Choroid plexus epithelial cell (primary cell): ENCODE measurements around the gene NPR1.
A peak's percentile ranks its signal among the peaks of the same experiment; 100 is the strongest.

ENCODE experiments used
- DNase-seq: peaks from one replicate; pipeline ENCODE4 v3.0.0-alpha.2; 2010; ENCODE audit warnings: low read depth
- H3K4me3 ChIP-seq: 2 replicates; pipeline ENCODE4 v1.5.1; 2011; ENCODE audit warnings: low read depth, mild to moderate bottlenecking, control low read depth, low read length, moderate library complexity
- TF ChIP-seq, protein P1 (sequence below): conservative IDR thresholded peaks from 2 replicates; pipeline ENCODE4 v1.5.1; 2011; ENCODE audit warnings: low read depth, mild to moderate bottlenecking, control low read depth, inconsistent platforms, low read length, moderate library complexity

Gene NPR1

DNA sequence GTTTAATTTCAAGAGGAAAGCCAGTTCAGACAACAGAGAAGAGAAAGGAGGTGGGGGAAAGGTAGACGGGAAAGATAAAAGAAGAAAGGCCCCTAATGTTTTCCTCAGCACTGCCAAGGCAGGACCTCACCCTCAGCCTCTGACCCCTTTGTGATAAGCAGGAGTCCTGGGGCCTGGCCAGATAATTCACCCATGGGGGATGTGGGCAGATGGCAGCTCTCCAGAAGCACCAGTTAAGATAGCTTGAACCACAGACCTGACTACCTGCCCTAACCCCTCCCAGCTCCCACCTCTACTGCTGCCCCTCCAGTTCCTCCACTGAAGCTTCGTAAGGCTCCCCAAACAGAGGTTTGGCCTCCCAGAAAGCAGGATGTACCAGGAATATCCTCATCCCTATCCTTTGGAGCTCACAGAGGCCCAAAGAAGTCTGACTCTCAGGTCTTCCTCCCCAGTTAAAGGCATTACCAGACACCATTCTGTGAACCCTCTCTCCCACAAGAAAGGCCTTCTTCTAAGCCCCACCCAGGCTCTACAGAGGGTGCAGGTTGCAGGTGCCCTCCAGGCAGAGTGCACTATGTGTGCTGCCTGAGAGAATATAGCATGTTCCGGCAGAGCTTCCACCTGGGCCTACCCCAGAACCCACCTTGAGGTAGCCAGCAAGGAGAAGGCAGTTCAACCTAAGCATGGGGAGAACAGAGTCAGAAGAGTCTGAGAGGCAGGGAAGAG, 29.2 kb upstream of the NPR1 start:
- H3K4me3 ChIP-seq: no peak overlapping the region
- DNase-seq: no peak
- TF ChIP-seq, protein P1, sequence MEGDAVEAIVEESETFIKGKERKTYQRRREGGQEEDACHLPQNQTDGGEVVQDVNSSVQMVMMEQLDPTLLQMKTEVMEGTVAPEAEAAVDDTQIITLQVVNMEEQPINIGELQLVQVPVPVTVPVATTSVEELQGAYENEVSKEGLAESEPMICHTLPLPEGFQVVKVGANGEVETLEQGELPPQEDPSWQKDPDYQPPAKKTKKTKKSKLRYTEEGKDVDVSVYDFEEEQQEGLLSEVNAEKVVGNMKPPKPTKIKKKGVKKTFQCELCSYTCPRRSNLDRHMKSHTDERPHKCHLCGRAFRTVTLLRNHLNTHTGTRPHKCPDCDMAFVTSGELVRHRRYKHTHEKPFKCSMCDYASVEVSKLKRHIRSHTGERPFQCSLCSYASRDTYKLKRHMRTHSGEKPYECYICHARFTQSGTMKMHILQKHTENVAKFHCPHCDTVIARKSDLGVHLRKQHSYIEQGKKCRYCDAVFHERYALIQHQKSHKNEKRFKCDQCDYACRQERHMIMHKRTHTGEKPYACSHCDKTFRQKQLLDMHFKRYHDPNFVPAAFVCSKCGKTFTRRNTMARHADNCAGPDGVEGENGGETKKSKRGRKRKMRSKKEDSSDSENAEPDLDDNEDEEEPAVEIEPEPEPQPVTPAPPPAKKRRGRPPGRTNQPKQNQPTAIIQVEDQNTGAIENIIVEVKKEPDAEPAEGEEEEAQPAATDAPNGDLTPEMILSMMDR: no peak

DNA sequence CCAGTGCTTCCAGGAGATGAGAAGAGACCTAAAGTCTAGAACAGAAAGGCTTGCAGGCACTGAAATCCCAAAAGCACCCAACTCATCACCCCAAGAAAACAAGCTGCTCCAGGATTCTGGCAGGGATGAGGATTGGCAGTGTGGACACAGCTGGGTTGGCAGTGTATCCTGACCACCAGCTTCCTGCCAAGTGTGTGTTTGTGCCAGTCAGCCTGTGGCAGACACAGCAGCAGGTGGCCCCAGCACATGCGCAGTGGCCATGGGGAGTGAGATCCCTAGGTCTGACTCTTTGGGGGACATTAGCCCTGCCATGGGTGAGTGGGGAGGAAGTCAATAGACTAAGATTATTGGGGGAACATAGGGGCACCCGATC, 28.6 kb upstream of the NPR1 start:
- no peak overlapping the region for H3K4me3 ChIP-seq
- no peak for DNase-seq
- TF ChIP-seq, protein P1: no peak

- TF ChIP-seq, protein P1: no peak
These were observed 26.7 kb upstream of the NPR1 start for GRCh38 chr1:153651771-153652170.

DNA sequence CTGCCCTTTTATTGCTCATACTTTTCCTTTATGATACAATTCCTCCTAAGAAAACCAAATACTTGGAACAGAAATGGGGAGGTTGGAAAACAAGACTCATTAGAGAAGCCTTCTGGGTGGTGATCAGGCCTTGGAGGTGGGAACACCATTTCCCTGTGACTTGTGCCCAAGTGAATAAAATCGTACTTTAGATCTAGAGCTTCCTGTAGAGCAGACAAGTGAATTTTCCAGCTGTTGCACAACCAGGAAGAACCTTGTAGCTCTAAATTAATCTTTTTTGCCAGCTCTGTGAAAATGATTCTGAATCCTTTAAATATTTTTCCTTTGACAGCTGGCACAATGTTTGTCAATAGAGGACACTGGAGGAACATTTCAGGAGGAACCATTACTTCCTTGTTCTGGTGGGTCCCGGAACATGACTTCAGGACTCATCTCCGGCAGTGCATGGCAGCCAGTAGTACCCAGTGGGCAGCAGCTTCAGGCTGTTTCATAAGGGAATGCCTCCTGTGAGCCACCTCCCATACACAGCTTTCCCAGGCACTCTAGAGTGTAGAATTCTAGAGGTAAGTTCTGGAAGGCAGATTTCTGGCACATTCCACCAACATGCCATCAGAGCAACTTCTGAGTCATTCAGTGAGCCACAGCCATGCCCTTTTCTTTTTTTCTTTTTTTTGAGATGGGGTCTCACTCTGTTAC, 25.5 kb upstream of the NPR1 start:
- no peak overlapping the region for H3K4me3 ChIP-seq
- peak; percentile 54 for DNase-seq
- TF ChIP-seq, protein P1: no peak

More at GRCh38 chr1:153651771-153652170, 26.7 kb upstream of the NPR1 start:
- no peak for DNase-seq
- H3K4me3 ChIP-seq: no peak overlapping the region

GRCh38 chr1:153655333-153655732, 23.2 kb upstream of the NPR1 start:
- no peak for DNase-seq
- H3K4me3 ChIP-seq: no peak overlapping the region
- TF ChIP-seq, protein P1: no peak

GRCh38 chr1:153658400-153659174, 19.9 kb upstream of the NPR1 start, which contains the start of gene SNAPIN:
Gene SNAPIN, plus strand, starts transcription at chr1:153658703. Its CDS starts 41 bp downstream, at chr1:153658744.
- TF ChIP-seq, protein P1: peak; percentile 14
- DNase-seq: peak; percentile 92
- peak within 1 kb of the TSS; percentile 86 for H3K4me3 ChIP-seq
